Measurements from ENCODE around the gene FBXL7.

FBXL7 gene

GRCh38 chr5:15506146-15506545, 6.2 kb downstream of the FBXL7 start:
- no peak for DNase-seq

GRCh38 chr5:15506897-15507296, 6.9 kb downstream of the FBXL7 start:
- DNase-seq, result no peak

GRCh38 chr5:15510092-15510491, 10.1 kb downstream of the FBXL7 start:
- DNase-seq, result peak; percentile 67

- DNase-seq, result peak; percentile 69
Observed at GRCh38 chr5:15510831-15511230, 10.9 kb downstream of the FBXL7 start.

GRCh38 chr5:15513431-15513830, 13.5 kb downstream of the FBXL7 start:
- no peak for DNase-seq

DNA sequence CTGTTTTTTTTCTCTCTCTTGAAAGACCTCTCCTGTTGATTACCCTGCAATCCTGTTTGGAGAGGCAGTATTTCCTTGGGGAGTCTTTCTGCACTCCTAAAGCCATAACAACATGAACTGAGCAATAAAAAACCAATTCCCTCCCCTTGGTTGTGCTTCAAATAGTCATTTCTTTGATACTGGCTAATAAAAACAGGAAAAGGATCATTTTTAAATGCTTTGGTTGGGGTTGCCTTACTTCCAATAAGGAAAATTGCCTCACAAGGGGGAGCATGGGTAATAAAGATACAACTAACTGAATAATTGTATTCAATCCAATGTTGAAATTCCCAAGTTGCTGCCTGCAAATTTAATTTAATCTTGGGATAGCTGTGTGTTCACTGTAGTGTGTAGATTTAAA, 13.9 kb downstream of the FBXL7 start:
- DNase-seq, result no peak

GRCh38 chr5:15515229-15515628, 15.2 kb downstream of the FBXL7 start:
- no peak for DNase-seq

DNA sequence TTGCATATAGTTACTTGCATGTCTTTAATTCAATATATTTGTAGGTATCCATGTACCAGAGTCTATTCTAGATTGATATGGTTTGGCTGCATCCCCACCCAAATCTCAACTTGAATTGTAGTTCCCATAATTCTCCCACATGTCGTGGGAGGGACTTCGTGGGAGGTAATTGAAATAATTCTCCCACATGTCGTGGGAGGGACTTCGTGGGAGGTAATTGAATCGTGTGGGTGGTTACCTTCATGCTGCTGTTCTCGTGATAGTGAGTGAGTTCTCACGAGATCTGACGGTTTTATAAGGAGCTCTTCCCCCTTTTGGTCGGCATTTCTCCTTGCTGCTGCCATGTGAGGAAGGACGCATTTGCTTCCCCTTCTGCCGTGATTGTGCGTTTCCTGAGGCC, 16.5 kb downstream of the FBXL7 start:
- DNase-seq, result no peak

GRCh38 chr5:15518786-15519185, 18.8 kb downstream of the FBXL7 start:
- DNase-seq, result no peak

GRCh38 chr5:15520856-15521255, 20.9 kb downstream of the FBXL7 start:
- no peak for DNase-seq

- DNase-seq, result peak; percentile 19
Observed at GRCh38 chr5:15521381-15522186, 21.6 kb downstream of the FBXL7 start.

DNA sequence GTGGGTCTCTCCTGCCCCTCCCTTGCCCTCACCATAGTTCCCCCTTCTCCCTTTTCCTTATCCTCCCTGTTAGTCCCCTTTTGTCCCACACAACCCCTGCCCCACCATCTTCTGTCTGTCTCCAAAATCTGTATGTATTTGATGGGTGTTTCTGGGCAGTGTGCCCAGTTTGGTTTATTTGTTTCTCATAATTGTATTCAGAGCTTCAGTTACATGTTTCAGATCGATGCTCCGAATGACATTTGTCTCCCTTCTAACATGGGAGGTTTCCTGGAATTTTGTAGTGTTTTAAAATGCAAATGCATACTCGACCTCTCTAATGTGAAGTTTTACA, 22.2 kb downstream of the FBXL7 start:
- DNase-seq, result peak; percentile 6

DNA sequence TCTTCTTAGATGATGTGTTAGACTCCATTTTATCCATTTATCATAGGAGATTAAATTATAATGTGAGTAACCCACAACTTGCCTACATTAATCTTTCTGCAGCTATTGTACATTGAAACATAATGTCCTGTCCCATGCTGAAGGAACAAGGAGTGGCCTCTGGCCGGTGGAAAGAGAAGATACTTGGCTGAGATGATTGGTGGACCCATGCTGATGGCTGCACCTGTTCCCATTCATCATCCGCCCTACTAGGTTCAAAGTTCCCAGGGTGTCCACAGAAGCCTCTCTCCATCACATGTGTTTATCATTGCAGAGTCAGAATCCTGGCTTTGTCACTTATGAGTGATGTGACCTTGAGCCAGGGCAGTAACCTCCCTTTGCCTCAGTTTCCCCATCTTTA, 24.7 kb downstream of the FBXL7 start:
- DNase-seq, result no peak

GRCh38 chr5:15525703-15526275, 25.8 kb downstream of the FBXL7 start:
- peak; percentile 42 for DNase-seq

DNA sequence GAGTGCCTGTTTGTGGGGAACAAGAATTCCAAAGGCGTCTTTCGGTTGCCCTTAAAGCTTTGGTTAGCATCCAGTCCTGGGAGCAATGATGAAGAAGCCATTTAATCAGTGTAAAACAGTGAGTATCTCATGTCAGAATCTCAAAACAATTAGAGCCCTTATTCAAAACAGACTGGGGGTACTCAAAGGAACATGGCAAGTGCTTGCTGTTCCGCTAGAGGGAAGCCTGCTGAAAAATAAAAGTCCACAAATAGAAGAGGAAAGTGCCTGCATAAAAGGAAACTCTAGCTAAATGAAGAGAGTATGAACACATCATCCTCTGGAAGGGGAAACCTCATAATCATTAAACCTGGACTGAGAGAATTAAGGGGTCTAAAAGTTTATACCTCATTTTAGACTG, 26.4 kb downstream of the FBXL7 start:
- DNase-seq, result no peak

GRCh38 chr5:15528476-15528875, 28.5 kb downstream of the FBXL7 start:
- no peak for DNase-seq

DNA sequence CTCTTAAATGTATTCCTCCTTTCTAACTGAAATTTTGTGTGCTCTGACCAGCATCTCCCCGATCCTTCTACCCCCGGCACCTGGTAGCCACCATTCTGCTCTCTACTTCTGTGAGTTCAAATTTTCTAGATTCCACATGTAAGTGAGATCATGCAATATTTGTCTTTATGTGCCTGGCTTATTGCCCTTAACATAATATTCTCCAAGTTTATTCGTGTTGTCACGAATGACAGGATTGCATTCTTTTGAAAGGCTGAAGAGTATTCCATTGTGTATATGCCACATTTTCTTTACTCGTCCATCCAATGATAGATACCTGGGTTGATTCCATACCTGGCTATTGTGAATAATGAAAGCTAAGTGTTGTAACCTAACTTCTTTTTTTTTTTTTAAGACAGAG, 29.0 kb downstream of the FBXL7 start:
- no peak for DNase-seq

DNA sequence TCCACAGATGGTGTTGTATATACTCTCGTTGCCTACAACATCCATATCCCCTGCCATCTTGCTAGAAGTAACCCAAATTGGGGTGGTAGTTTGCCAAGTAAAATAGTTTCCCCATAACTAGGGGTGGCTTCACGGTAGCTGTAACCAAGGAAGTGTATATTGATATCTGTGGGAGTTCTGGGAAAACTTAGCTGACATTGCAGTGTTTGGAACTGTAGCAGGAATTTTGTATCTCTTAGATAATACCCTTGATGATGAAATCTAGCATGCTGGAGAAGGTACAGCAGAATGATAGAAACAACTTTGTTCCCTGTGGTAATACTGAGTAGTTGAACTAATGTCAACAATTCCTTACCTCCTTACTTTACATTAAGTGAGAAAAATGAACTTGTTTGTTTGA, 29.8 kb downstream of the FBXL7 start:
- DNase-seq, result no peak

GRCh38 chr5:15533129-15533893, 33.3 kb downstream of the FBXL7 start:
- peak; percentile 66 for DNase-seq

- DNase-seq, result no peak
Observed at GRCh38 chr5:15535938-15536337, 36.0 kb downstream of the FBXL7 start.

DNA sequence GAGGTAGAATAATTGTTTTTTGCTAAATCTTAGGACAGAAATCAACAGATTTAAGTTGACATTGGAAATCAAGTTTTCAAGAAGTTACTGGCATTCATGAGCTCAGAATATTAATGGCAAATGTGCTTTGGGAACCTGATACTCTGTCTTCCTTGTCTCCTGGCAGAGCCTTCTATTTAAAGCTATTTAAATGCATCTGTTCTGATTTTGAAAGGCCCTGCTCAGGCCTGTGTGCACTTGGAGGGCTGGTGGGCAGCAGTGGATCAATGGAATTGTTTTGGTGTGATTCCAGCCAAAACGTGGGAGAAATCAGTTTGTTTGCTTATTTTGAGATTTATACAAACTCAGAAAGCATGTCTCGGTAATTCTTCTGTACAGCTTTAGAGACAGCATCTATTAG, 38.5 kb downstream of the FBXL7 start:
- no peak for DNase-seq

DNA sequence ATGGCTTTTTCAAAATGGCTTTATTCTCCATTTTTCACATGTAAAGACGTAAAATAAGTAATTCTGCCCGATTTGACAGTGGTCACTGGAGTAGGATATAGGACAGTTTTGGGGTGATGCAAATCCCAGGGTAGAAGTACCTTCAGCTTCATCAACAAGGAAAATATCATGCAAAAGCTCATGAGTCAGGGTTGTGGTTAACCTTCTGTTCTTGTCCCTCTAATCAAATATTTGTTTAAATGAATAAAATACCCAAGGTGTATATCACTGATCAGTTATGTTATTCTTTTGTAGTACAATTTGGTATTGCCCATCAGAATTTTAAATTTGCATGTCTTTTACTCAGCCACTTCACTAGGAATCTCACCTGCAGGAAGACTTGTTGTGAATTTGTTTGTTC, 40.0 kb downstream of the FBXL7 start:
- no peak for DNase-seq

- no peak for DNase-seq
Observed at GRCh38 chr5:15544039-15544438, 44.1 kb downstream of the FBXL7 start.

GRCh38 chr5:15545082-15545481, 45.1 kb downstream of the FBXL7 start:
- DNase-seq, result no peak
